Endodermal cell (in vitro differentiated cells): ENCODE results near the gene DYNLL2. TPM values are rescaled to one million over a fixed set of nuclear protein-coding genes. Genes with fewer than 3 reads are reported as not detected.

Experiments
- DNase-seq: peaks from one replicate; pipeline ENCODE4 v3.0.0-alpha.2; 2017
- H3K27ac ChIP-seq: 2 replicates; pipeline ENCODE4 v1.5.1; 2013; ENCODE audit warnings: mild to moderate bottlenecking, low read depth, low read length, moderate library complexity
- H3K27me3 ChIP-seq: 2 replicates; pipeline ENCODE4 v1.6.1; 2013; ENCODE audit warnings: mild to moderate bottlenecking, low read length, moderate library complexity; ENCODE audit not compliant: insufficient read depth, control insufficient read depth, poor library complexity, severe bottlenecking
- H3K36me3 ChIP-seq: 2 replicates; pipeline ENCODE4 v1.7.0; 2013; ENCODE audit warnings: mild to moderate bottlenecking, low read length, moderate library complexity; ENCODE audit not compliant: control insufficient read depth, insufficient read depth
- H3K4me1 ChIP-seq: one replicate; pipeline ENCODE4 v1.7.0; 2013; ENCODE audit warnings: low read length; ENCODE audit not compliant: control insufficient read depth, insufficient read depth
- H3K4me3 ChIP-seq: 2 replicates; pipeline ENCODE4 v1.5.1; 2013; ENCODE audit warnings: mild to moderate bottlenecking, low read length, moderate library complexity
- H3K9ac ChIP-seq: 2 replicates; pipeline ENCODE4 v1.6.1; 2013; ENCODE audit warnings: mild to moderate bottlenecking, low read length, moderate library complexity; ENCODE audit not compliant: poor library complexity, severe bottlenecking; ENCODE audit errors: extremely low read depth
- H3K9me3 ChIP-seq: 2 replicates; pipeline ENCODE4 v1.6.1; 2013; ENCODE audit warnings: mild to moderate bottlenecking, low read length, moderate library complexity; ENCODE audit not compliant: control insufficient read depth
- H3K27ac Mint-ChIP-seq: 2 replicates; pipeline ENCODE4 v1.8.0; 2020; ENCODE audit warnings: mixed read lengths
- H3K27me3 Mint-ChIP-seq: 2 replicates; pipeline ENCODE4 v1.8.0; 2021; ENCODE audit warnings: mild to moderate bottlenecking, mixed read lengths; ENCODE audit not compliant: insufficient read depth
- H3K36me3 Mint-ChIP-seq: 2 replicates; pipeline ENCODE4 v1.8.0; 2020; ENCODE audit warnings: low read depth, mixed read lengths
- H3K4me1 Mint-ChIP-seq: 2 replicates; pipeline ENCODE4 v1.8.0; 2020; ENCODE audit warnings: mixed read lengths
- H3K4me3 Mint-ChIP-seq: 2 replicates; pipeline ENCODE4 v1.8.0; 2020; ENCODE audit warnings: mild to moderate bottlenecking, moderate library complexity, mixed read lengths
- H3K9me3 Mint-ChIP-seq: 2 replicates; pipeline ENCODE4 v1.8.0; 2020; ENCODE audit warnings: mild to moderate bottlenecking, mixed read lengths
- WGBS, 2 experiments: methylation state at CpG; one replicate each; pipeline versions ENCODE4 v1.1.5 to v1.1.7; 2013; ENCODE audit warnings: missing lambda C conversion rate in 2 of 2, mixed read lengths in 1 of 2; ENCODE audit not compliant: insufficient coverage in 1 of 2, insufficient read length in 1 of 2; 5-methylcytosine and 5-hydroxymethylcytosine counted together
- total RNA-seq, 2 donors: library from RNA; stranded (reverse); fragmentation: NEBNext Ultra II Directional in 1 of 2; extraction: Animal tissue kit (Norgen Biotek cat#: 25700) in 1 of 2; gene quantifications; 2 replicates in 1 of 2; 3 replicates in 1 of 2; pipeline ENCODE4 v1.2.1, GENCODE V29; 2021
- TF ChIP-seq, protein P1 (sequence below): fragments of 200-600 bp; sonication (generic); conservative IDR thresholded peaks from 2 replicates; pipeline ENCODE4 v1.5.0; 2021; ENCODE audit warnings: antibody characterized with exemption, mild to moderate bottlenecking

The DYNLL2 gene
- total RNA-seq, 2 donors from 2014 or later = 47.9 to 69.3 TPM

DNA sequence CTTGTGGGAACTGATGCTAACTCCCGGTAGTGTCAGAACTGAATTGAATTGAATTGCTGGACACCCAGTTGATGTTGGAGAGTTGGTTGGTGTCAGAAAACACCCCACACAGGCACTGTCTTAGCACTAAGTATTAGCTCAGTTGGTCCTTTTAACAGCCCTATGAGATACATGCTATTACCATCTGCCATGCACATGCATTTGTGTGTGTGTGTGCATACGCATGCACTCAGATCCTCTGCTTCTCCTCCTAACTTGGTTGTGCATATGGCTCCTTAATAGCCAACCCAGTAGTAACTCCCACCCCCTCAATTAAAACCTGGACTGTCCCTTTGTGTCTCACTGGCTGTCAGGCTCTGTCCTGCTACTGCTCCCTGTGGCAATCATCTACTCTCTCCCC lies 32.3 kb upstream of the DYNLL2 start:
- H3K4me1 ChIP-seq = no peaks in the 10 kb centered on the region
- WGBS, 2 experiments = 88 to 100% methylated on average over 2 of the region's 2 CpGs

DNA sequence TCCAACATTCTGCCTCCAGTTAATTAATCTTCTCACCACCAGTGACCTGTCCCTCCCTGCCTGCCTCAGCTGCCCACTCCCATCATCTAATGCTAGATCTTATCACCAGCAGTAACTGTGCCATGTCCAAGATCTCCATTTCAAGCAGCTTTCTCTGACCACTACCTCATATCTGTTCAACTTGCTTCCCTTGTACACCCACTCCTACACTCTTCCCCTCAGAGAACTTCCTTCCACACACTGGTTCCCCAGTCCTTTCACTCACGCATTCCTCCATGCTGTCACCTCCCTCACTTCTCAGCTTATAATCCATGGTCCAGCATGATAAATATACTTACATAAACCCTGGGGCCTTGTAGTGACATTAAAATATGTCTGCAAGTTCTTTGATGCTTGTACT lies 31.8 kb upstream of the DYNLL2 start:
- Histone ChIP-seq H3K9ac (no peak overlapping the region), H3K36me3 (no peaks in the 10 kb centered on the region), H3K9me3 (no peaks in the 10 kb centered on the region), H3K27me3 (no peaks in the 10 kb centered on the region), H3K4me3 (no peak overlapping the region), H3K4me1 (no peaks in the 10 kb centered on the region), H3K27ac (no peak overlapping the region)
- H3K9me3 Mint-ChIP-seq = no peaks in the 10 kb centered on the region
- TF ChIP-seq, protein P1, sequence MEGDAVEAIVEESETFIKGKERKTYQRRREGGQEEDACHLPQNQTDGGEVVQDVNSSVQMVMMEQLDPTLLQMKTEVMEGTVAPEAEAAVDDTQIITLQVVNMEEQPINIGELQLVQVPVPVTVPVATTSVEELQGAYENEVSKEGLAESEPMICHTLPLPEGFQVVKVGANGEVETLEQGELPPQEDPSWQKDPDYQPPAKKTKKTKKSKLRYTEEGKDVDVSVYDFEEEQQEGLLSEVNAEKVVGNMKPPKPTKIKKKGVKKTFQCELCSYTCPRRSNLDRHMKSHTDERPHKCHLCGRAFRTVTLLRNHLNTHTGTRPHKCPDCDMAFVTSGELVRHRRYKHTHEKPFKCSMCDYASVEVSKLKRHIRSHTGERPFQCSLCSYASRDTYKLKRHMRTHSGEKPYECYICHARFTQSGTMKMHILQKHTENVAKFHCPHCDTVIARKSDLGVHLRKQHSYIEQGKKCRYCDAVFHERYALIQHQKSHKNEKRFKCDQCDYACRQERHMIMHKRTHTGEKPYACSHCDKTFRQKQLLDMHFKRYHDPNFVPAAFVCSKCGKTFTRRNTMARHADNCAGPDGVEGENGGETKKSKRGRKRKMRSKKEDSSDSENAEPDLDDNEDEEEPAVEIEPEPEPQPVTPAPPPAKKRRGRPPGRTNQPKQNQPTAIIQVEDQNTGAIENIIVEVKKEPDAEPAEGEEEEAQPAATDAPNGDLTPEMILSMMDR = no peak
- H3K27ac Mint-ChIP-seq = no peak overlapping the region
- peaks cover 4% of the 10 kb centered on the region for H3K27me3 Mint-ChIP-seq
- WGBS, 2 experiments = 94% methylated on average over 1 of the region's 1 CpG; no CpG with 5 or more reads in 1 of the 2 experiments
- H3K36me3 Mint-ChIP-seq = no peaks in the 10 kb centered on the region
- no peak overlapping the region for H3K4me3 Mint-ChIP-seq
- H3K4me1 Mint-ChIP-seq = peaks cover 15% of the 10 kb centered on the region
- no peak for DNase-seq

More for the DNA sequence above, 32.3 kb upstream of the DYNLL2 start:
- H3K4me3 ChIP-seq = no peak overlapping the region
- TF ChIP-seq, protein P1 = no peak
- H3K27ac ChIP-seq = no peak overlapping the region
- Mint-ChIP-seq H3K27me3 (peaks cover 4% of the 10 kb centered on the region), H3K27ac (no peak overlapping the region), H3K4me1 (peaks cover 19% of the 10 kb centered on the region), H3K9me3 (no peaks in the 10 kb centered on the region), H3K36me3 (no peaks in the 10 kb centered on the region), H3K4me3 (no peak overlapping the region)
- H3K9me3 ChIP-seq = no peaks in the 10 kb centered on the region
- no peaks in the 10 kb centered on the region for H3K27me3 ChIP-seq
- no peaks in the 10 kb centered on the region for H3K36me3 ChIP-seq
- DNase-seq = no peak
- H3K9ac ChIP-seq = no peak overlapping the region

DNA sequence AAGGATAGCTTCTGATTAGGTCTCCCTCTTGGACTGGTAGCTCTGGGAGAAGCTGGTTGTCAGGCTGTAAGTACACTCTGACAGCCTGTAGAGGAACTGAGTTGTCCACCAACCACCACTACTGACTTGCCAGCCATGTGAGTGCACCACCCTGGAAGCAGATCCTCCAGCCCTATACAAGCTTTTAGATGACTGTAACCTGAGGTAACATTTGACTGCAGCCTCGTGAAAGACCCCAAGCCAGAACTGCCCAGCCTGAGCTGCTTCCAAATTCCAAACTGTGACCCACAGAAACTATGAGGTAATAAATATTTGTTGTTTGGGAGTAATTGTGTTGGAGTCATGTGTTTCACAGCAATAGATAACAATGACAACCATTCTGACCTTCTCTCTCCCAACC lies 30.8 kb upstream of the DYNLL2 start:
- no peaks in the 10 kb centered on the region for H3K9me3 ChIP-seq
- DNase-seq = no peak
- no peak overlapping the region for H3K27ac ChIP-seq
- H3K4me3 ChIP-seq = no peak overlapping the region
- no peak overlapping the region for H3K27ac Mint-ChIP-seq
- H3K9ac ChIP-seq = no peak overlapping the region
- peaks cover 9% of the 10 kb centered on the region for H3K4me1 Mint-ChIP-seq
- H3K27me3 Mint-ChIP-seq = peaks cover 5% of the 10 kb centered on the region
- no peaks in the 10 kb centered on the region for H3K27me3 ChIP-seq
- no peaks in the 10 kb centered on the region for H3K4me1 ChIP-seq
- WGBS, 2 experiments = 100% methylated on average over 1 of the region's 1 CpG
- H3K9me3 Mint-ChIP-seq = no peaks in the 10 kb centered on the region
- no peaks in the 10 kb centered on the region for H3K36me3 Mint-ChIP-seq
- H3K4me3 Mint-ChIP-seq = no peak overlapping the region
- H3K36me3 ChIP-seq = no peaks in the 10 kb centered on the region
- TF ChIP-seq, protein P1 = no peak
